Limb (tissue), 2 donors: ENCODE data around the gene ZNF536.

Experiments used
- DNase-seq, 2 donors: peaks; one replicate each; pipeline ENCODE4 v3.0.0-alpha.2; 2016; ENCODE audit errors: extremely low spot score in 2 of 2

ZNF536 gene

DNA sequence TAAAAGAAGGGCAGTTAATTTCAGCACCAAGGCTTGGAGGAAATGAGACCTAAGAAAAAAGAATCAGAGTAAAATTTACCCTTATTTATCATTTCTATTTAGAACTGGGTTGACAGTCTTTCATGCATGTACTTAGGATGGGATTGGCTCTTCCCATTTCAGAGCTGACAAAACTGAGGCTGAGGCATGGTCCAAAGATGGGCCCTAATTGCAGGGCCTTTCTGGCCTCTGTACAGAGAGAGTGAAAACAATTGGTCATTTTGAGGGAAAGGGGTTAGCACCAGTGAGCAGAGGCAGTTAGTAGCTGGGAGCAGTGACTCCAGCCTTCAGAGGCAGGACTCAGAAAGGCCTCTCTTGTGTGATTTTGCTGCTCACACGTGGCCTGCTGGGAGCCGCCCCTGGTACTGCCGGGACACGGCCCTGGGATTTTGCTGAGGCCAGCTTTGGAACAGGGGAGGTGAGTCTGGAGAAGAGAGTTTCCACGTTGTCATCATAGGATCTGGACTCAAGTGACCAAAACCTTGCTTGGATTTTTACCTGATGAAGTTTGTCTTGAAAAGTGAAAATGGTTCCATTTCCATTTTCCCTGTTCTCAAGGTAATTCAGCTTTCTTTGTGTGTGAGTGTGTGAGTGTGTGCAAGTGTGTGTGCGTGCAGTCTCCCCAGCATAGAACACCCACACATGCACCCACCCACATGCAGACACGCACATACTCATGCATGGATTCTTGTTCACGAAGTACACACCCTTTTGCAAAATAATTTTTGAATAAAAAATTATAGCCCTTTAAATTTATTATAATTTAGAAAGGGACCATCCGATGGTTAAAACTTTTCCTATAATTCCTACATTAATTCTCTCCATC lies at the start of gene ZNF536:
TSS of gene ZNF536 (plus strand) at position 425 of the 865 bp plus-strand sequence. CDS start 71,179 bp downstream, outside the sequence.
- no peak for DNase-seq

DNA sequence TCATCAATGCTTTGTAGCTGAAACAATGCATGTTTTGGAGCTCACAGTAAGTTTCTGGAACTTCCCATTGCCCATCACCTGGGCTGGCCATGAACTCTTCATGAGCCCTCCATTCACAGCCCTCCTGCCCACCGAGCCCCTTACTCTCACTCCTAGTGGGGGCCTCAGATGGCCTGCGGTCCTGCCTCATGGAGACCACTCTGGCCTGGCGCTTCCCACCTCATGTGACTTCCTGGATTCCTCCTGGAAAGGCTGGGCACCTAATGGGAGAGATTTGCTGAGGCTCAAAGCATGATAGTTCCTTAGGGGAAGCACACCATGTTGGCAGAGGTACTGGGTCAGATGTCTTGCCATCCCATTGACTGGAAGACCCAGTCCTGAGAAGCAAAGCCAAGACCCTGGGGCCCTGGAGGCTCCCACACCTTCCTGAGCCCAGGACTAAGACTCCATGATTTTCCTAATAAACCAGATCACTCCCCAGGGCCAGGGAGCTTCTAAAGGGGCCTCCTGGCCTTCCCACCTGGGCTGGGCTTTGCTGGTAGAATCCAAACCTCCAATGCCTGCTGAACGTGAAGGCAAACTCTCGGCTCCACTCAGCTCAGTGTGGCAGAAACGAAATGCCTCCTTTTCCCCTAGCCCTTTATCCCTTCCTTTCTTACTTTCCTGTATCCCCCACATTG lies 49.4 kb upstream of the ZNF536 start:
- DNase-seq = peak in 1 of 2 donors; percentile 4

DNA sequence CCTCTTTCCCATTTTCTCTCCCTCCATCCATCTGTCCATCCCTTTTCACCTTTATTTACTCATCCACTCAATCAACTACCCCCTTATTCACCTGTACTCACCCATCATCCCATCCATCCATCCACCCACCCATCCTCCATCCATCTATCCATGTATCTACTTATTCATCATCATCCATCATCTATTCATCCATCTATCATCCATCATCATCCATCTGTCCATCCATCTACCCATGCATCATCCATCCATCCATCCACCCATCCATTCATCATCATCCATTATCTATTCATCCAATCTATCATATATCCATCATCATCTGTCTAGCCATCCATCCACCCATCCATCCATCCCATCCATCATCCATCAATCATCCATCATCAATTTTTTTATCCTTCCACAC lies 48.3 kb upstream of the ZNF536 start:
- DNase-seq = peak in 1 of 2 donors; percentile 2

DNA sequence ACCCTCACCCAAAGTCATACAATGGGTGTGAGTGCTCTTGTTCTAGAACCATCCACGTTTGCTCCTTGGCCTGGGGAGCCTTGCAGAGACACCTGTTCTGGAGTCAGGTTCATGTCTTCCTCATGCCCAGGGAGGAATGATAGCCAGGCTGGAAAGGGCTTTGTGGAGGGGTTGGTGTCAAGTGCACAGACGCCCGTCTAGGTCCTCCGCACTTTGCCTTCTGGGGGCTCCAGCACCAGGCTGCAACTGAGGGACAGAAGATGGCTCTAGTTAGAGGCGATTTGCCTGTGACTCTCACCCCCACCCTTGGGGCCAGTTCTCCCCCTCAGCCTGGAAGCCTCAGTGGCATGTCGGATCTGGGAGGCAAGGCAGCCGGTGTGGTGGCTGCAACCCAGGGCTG lies 47.2 kb upstream of the ZNF536 start:
- DNase-seq = no peak

DNA sequence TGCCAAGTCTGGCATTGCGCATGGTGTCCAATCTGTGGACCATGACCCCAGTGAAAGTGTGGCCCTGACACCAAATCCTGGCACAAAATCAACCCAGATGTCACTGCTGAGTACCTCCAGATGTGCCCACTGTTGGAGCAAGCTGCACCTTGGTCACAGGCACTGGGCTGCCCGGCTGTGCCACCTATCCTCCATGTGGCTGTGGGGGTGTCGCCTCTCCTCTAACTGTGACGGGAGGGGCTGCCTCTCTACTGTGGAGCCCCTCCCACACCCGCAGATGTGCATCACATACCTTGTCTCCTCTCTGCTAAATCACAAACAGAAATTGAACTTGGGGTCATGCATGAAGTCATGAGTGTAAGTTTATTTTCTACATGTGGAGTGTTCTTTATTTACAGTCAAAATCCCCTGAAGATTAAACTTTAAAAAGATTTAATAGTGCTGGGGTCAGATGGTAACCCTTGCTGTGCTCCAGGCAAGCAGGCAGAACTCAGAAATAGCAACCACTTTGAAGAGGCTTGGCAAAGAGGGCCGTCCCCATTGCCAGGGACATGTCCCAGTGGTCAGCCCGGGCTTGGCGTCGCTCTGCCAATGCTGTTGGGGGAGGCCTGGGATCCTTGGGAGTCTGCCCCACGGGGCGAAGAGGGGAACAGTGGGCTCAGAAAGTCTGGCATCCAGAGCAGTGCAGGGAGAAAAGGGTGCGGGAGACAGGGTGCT lies 46.4 kb upstream of the ZNF536 start:
- DNase-seq = no peak

DNA sequence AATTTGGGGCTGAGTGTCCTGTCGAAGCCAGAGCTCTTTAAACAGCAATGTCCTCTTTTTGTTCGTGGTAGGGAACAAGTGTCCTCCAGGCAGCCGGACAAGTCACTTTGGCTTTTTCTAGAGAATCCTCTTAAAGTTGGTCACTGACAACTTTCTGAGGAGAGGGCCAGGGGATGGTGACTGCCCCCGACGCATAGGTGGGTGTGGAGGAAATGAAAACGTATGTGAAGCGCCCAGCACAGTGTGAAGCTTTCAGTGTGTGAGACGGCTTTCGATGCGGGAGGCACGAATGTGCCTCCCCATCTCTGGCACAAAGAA lies 45.8 kb upstream of the ZNF536 start:
- DNase-seq = peak in 1 of 2 donors; percentile 3

DNA sequence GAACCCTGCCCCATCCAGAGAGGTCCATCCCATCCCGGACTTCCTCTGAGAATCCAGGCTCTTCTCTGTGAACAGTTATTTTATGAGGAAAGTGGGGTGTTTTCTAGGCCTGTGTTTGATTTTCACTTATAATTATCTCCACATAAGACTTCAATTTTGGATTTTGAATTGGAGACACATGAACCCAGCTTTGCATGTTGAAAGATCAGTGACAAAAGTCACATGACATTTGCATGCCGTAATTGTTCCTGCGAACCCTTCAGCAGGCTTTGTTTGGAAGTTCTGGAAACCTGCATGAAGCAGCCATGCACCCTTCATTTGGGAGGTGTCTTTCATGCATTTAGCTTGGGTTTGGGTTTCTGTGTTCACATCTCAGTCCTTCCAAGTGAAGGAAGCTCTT lies 44.9 kb upstream of the ZNF536 start:
- DNase-seq = no peak

DNA sequence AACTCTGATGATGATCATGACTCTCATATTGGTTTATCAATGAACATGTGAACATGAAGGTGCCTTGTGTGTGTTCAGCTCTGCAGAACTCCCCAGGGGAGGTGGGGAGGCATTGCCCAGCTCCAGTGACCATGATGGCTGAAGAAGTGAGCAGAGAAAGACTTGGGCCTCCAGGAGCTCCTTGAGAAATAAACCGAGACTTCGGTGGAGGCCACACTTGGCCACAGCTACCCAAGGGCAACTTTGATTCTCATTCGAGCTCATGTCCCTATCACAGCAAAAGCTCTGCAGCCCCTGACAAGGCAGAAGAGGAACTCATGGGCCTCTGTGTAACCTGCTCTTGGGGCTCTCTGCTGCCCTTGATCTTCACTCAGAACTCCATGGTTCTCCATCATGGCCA lies 44.1 kb upstream of the ZNF536 start:
- no peak for DNase-seq

DNA sequence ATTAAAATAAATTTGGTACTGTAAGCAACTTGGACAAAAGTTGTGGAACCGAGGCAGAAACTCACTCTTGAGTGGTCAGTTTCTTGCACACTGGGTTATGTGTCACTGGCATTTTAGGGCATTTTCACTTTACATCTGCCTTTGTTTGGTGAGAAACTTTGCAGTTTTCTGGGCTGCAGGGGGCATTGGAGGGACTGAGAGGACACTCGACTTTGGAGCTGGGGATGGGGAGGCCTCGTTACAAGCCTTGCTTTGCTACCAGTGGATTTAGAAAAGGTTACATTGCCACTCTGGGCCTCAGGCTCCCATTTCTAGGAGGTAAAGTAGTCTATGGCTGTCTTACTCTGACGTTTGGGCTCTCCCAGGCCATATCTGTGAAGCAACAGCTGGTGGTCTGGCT lies 41.9 kb upstream of the ZNF536 start:
- DNase-seq = no peak

DNA sequence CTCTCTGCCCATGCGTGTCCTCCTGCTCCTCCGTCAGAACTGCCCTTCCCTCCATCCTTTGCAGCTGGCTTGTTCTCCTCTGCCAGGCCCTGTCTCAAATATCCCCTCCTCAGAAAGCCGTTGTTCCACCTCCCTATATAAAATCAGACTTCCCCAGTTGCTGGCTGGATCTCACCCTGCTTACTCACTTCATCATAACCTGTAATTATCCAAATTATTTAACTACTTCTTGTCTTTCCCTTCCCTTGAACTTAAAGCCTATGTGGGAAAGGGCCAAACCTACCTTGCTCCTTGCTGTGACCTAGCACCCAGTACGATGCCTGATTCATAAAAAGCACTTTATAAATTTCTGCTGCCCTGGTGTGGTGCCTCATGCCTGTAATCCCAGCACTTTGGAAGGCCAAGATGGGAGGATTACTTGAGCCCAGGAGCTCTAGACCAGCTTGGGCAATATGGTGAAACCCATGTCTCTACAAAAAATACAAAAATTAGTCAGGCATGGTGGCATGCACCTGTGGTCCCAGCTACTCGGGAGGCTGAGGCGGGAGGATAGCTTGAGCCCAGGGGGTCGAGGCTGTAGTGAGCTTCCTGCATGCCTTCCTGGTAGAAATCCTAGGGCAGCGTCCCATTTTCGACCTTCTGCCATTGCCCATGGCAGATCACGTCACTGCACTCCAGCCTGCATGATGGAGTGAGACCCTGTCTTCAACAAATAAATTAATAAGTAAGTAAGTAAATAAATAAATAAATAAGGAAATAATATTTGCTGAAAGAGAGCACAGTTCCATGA lies 39.5 kb upstream of the ZNF536 start:
- no peak for DNase-seq

DNA sequence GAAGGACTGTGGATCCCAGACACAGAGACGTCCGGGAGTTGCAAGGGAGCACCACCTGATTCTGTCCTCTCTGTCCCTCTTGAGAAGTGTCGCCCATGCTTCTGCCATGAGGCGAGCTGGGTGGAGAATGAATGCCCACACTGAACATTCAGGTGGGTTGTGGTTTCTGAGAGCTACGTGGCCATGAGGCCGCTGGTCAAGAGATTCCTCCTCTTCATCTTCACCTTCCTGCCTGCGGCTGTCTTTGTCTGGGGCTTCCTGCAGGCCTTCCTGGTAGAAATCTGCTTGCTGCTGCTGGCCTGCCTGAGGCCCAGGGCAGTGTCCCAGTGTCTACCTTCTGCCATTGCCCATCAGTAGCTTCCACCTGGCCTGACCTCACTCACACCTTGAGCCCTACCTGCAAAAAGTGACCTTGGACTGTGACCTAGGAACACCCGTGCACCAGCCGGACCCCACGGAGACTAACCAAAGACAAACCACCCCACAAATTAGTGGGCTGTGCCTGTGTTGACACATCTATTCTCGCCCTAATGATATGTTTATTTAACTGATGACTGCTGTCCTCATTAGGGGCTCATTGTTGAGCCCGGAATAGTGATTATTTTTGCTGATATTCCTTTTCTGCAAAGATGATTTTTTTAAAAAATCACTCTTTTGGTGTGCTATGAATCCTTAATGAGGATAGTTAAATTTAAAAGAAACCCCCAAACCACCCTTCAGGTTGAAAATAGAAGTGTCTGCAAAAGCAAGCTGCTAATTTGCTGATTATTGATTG lies 38.7 kb upstream of the ZNF536 start:
- no peak for DNase-seq

DNA sequence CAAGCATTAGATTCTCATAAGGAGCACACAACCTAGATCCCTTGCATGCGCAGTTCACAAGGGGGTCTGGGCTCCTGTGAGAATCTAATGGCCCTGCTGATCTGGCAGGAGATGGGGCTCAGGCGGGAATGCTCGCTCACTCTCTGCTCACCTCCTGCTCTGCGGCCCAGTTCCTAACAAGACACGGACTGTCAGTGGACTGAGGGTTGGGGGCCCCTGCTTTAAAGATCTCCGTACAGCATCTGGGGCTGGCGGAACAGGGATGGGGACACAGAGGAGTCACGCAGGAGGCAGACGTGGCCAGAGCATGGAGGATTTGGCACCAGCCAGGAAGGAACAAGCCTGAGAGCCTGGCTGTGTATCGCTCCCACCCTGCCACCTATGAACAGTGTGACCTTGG lies 37.3 kb upstream of the ZNF536 start:
- no peak for DNase-seq

DNA sequence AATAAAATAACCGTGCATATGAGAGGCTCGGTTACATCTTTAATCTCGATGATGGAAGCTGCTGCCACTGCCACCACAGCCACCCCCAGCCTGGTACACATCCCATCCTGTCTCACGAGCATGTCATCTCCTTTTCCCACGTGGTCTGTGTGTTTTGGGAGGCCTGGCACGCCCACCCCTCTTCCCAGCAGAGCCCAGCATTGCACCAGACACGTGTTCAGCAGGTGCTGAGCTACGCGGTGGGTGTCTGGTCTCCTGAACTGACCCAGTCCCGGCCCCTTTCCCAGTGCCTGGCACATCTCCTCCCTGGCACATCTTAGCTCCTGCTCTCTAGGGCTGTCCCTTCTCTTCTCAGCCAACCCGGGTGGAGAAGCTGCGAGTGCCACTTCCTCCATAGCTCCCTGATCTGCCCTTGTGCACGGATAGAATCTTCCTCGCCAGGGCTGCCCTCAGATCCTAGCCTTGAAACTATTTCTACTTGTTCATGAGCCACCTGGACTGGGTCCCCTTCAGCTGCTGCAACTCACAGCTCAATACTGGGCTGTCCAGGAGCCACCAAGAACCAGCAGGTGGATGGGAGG lies 36.8 kb upstream of the ZNF536 start:
- no peak for DNase-seq

DNA sequence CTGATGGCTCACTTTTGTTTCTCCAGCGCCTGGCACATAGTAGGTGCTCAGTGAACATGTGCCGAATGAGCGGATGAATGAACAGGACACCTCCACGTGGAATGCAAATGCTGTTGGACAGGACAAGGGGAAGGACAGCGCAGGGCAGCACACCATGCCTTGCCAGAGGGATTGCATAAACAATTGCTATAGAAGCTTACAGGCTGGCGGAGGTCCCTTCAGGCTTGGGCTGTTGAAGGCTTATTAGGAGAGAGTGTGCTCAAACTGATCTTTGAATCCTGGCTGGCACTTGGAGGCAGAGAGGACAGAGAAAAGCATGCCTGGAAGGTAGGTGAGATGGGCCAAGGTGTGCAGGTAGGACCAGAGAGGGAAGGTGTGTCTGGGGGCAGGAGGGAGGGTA lies 35.9 kb upstream of the ZNF536 start:
- no peak for DNase-seq

DNA sequence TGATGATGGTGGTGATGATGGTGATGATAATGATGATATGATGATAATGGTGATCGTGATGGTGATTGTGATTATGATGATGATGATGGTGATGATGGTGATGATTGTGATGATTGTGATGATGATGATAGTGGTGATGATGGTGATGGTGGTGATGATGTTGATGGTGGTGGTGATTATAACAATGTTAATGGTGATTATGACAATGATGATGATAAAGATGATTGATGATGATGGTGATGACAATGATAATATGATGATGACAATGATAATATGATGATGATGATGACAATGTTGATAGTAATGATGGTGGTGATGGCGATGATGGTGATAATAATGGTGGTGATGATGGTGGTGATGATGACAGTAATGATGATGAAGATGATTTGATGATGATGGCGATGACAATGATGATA lies 34.1 kb upstream of the ZNF536 start:
- no peak for DNase-seq

DNA sequence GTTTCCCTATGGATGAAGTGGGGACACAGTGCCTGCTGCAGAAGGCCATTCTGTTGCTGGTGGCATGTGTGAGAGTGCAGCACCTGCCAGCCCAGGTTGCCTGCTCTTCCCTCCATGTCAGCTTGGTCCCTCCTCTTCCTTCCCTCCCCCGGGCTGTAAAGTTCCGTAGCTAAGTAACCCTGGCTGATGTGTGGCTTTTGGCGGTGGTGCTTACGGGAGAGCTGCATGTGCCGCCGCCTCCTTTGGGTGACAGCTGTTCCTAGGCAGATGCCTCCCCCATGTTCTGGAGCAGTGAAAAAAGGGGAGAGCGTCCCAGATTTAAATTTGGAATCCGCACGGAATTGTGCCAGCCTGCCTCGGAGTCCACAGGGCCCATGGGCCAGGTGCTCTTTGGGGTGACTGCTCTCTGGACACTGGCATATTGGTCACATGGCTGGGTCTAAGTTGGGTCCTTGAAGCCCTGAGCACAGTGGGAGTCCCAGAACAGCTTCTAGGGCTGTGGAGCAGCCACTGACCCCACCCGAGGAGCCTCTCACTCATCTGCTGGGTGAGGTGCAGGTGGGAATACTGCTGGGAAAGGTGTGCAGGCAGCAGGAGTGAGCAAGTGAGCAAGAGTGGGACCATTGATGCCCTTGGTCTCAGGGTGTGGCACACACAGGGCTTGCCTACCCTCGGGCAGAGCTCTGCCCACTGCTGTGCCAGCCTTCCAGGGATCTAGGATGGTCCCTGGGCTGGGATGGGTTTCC lies 33.1 kb upstream of the ZNF536 start:
- no peak for DNase-seq

DNA sequence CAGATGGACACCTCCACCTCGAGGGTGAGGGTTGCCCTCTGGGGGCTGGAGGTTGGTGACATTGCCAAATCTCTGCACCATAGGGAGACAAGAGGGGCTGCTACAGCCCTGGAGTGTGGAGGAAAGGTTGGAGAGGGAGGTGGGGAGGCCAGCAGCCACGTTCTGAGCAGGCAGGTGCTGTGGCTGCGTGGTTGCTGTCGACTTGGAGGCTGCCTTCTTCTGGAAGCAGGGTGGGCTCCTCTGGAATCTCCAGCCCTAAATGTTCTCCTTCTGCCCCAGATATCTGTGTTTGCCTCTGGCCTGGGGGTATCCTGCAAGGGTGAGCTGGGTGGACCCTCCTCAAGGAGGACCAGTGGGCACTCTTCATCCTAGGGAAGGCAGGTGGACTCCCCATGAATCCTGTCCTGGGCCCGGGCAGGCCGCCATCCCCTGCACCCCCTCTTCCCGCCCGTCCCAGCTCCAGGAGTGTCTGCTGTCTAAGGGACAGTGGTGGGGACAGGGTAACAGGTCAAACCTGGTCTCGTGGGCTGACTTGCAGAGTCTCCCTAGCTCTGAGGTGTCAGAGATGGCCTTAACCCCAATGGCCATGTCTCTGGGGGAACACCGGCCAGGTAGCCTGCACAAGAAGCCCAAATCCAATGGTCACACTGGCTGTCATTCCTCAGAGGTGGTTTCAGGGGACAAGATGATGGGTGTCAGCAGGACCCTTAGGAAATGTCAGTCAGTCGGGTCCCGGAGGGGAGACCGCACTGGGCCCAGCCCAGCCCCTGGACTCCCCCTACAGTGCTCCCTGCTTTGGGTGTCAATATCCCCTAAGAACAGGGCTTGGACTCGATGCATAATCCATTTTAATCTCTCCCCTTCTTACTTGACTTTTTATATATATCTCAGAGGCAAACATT lies 32.3 kb upstream of the ZNF536 start:
- no peak for DNase-seq

DNA sequence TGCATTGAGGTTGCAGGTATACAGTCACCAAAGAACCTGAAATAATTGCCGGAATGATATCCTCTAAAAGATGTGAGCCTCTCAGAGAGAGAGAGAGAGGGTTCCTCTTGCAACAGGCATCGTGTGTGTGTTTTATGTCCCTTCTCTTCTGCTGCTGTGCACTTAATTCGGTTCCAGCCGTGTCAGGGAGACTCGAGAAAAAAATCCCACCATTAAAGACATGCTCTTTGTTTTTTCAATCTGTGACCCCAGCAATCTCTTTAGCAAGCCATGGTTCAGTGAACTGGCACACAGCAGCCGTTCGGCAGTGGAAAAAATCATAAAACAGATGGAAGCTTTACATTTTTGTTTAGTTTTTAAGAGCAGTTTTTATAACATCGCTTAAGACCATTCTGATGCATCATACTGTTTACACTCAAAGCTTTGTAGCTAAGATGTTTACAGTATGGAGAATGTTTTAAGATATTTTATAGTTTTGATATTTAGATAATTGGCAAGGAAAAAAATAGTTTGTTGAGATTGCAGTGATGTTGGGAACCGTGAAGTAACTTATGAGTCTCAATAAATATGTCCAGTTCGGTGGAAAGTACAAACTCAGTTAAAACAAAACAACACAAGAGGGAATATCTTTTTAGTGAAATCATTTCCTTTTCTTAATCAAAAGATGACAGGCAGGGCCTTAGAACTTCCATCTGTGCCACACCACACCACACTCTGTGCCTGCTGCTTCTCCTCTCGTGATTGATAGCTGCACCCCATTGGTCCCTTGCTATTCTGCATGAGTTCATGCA lies 31.2 kb upstream of the ZNF536 start:
- peak in 1 of 2 donors; percentile 14 for DNase-seq
